SK-N-SH (cell line): ENCODE results near the gene LPCAT1. TPM values are rescaled to one million over a fixed set of nuclear protein-coding genes. Genes with fewer than 3 reads are reported as not detected.

Source experiments
- CTCF ChIA-PET: fragments of 300-600, 350-600 bp; formaldehyde crosslinking; extraction: SDS; loops from one replicate; lab custom pipeline; 2021; lab: Yijun Ruan, JAX
- POLR2A ChIA-PET: fragments of 350-600 bp; sonication (Branson Sonifier 250); formaldehyde crosslinking; extraction: SDS; loops from one replicate; lab custom pipeline; 2020; ENCODE audit warnings: antibody characterized with exemption, inconsistent platforms; lab: Yijun Ruan, JAX
- DNase-seq: peaks from one replicate; pipeline ENCODE4 v3.0.0; 2012
- H2AFZ ChIP-seq: fragments of 200-600 bp; sonication (generic); 2 replicates; pipeline ENCODE4 v1.8.1; 2016; ENCODE audit warnings: antibody characterized with exemption, mild to moderate bottlenecking, low read depth
- H3F3A ChIP-seq: fragments of 200-600 bp; sonication (generic); replicated peaks from 2 replicates; pipeline ENCODE3; 2016; ENCODE audit warnings: antibody characterized with exemption, mild to moderate bottlenecking; ENCODE audit not compliant: insufficient read depth
- H3K27ac ChIP-seq, 2 experiments: fragments of 200-500 bp in 1 of 2; fragments of 200-600 bp in 1 of 2; sonication (Bioruptor generic) in 1 of 2; sonication (generic), shearing (Covaris generic) in 1 of 2; 2 replicates each; pipeline versions ENCODE4 v1.5.1 to v1.6.1; 2014 to 2016; ENCODE audit warnings: low read depth in 2 of 2, inconsistent platforms in 1 of 2, low read length in 1 of 2, mild to moderate bottlenecking in 1 of 2, mixed read lengths in 1 of 2
- H3K27me3 ChIP-seq: fragments of 200-600 bp; sonication (generic), shearing (Covaris generic); 2 replicates; pipeline ENCODE4 v1.6.1; 2016; ENCODE audit warnings: mixed run types; ENCODE audit not compliant: insufficient read depth
- H3K36me3 ChIP-seq, 2 experiments: fragments of 200-500 bp in 1 of 2; fragments of 200-600 bp in 1 of 2; sonication (Bioruptor generic) in 1 of 2; sonication (generic) in 1 of 2; replicated peaks in 1 of 2; 2 replicates each; pipeline versions ENCODE3 to v1.5.1; 2014 to 2016; ENCODE audit warnings: low read length in 1 of 2, mild to moderate bottlenecking in 1 of 2; ENCODE audit not compliant: insufficient read depth in 2 of 2, control insufficient read depth in 1 of 2
- H3K4me1 ChIP-seq, 2 experiments: fragments of 200-500 bp in 1 of 2; fragments of 200-600 bp in 1 of 2; sonication (Bioruptor generic) in 1 of 2; sonication (generic), shearing (Covaris generic) in 1 of 2; 2 replicates each; pipeline versions ENCODE4 v1.5.1 to v1.6.1; 2014 to 2016; ENCODE audit warnings: low read depth in 1 of 2, low read length in 1 of 2, mixed run types in 1 of 2; ENCODE audit not compliant: insufficient read depth in 2 of 2, control insufficient read depth in 1 of 2
- H3K4me2 ChIP-seq: fragments of 200-600 bp; sonication (generic), shearing (Covaris generic); 2 replicates; pipeline ENCODE4 v1.6.1; 2017; ENCODE audit warnings: mixed run types
- H3K4me3 ChIP-seq, 2 experiments: fragments of 200-500 bp in 1 of 2; fragments of 200-600 bp in 1 of 2; sonication (Bioruptor generic) in 1 of 2; sonication (generic), shearing (Covaris generic) in 1 of 2; 2 replicates each; pipeline versions ENCODE4 v1.5.1 to v1.8.1; 2014 to 2016; ENCODE audit warnings: low read depth in 2 of 2, inconsistent platforms in 1 of 2, low read length in 1 of 2, mild to moderate bottlenecking in 1 of 2, mixed read lengths in 1 of 2, moderate library complexity in 1 of 2
- H3K79me2 ChIP-seq: fragments of 200-600 bp; sonication (generic); 2 replicates; pipeline ENCODE4 v1.8.1; 2017; ENCODE audit warnings: mild to moderate bottlenecking; ENCODE audit not compliant: insufficient read depth
- H3K9ac ChIP-seq: fragments of 200-600 bp; sonication (generic); 2 replicates; pipeline ENCODE4 v1.6.1; 2017; ENCODE audit warnings: mixed run types
- H3K9me2 ChIP-seq: fragments of 200-600 bp; sonication (generic); 2 replicates; pipeline ENCODE4 v1.6.1; 2017; ENCODE audit warnings: mixed run types
- H3K9me3 ChIP-seq: fragments of 200-600 bp; sonication (generic); 2 replicates; pipeline ENCODE4 v1.6.1; 2017; ENCODE audit warnings: mixed run types, mild to moderate bottlenecking, moderate library complexity
- H4K20me1 ChIP-seq: fragments of 200-600 bp; sonication (generic); 2 replicates; pipeline ENCODE4 v1.6.1; 2017; ENCODE audit warnings: mild to moderate bottlenecking, mixed run types; ENCODE audit not compliant: insufficient read depth
- CHD2 ChIP-seq: fragments of 150-350 bp; IDR thresholded peaks from 2 replicates; pipeline ENCODE4 v1.6.1; 2018; ENCODE audit warnings: low read length; ENCODE audit not compliant: partially characterized antibody
- FOXM1 ChIP-seq: IDR thresholded peaks from 2 replicates; pipeline ENCODE4 v1.4.0; 2012; ENCODE audit warnings: low read depth, mild to moderate bottlenecking
- JUND ChIP-seq: IDR thresholded peaks from 2 replicates; pipeline ENCODE4 v1.4.0; 2012
- NFIC ChIP-seq: IDR thresholded peaks from 2 replicates; pipeline ENCODE4 v1.4.0; 2012; ENCODE audit warnings: borderline replicate concordance
- RFX5 ChIP-seq: IDR thresholded peaks from 2 replicates; pipeline ENCODE4 v1.6.1; 2012; ENCODE audit warnings: mild to moderate bottlenecking, improper control_type of control experiment, low read length
- TAF1 ChIP-seq: IDR thresholded peaks from 2 replicates; pipeline ENCODE4 v1.6.1; 2012; ENCODE audit warnings: low read depth, mild to moderate bottlenecking, low read length, moderate library complexity, borderline replicate concordance
- TCF12 ChIP-seq: IDR thresholded peaks from 2 replicates; pipeline ENCODE4 v1.4.0; 2012
- USF2 ChIP-seq: fragments of 150-350 bp; IDR thresholded peaks from 2 replicates; pipeline ENCODE4 v1.6.1; 2017; ENCODE audit warnings: antibody characterized with exemption, low read length, low read depth, borderline replicate concordance
- WGBS: methylation state at CpG from one replicate; pipeline ENCODE4 v1.1.6; 2017; ENCODE audit warnings: low lambda C conversion rate; 5-methylcytosine and 5-hydroxymethylcytosine counted together
- polyA plus RNA-seq, 3 experiments: library from polyadenylated mRNA; depleted of rRNA; stranded (reverse); fragments of >200 nt; gene quantifications; 2 replicates each; pipeline ENCODE4 v1.2.3, GENCODE V29; 2012
- TF ChIP-seq, protein P1 (sequence below): fragments of 200-600 bp; sonication (generic); IDR thresholded peaks from 2 replicates; pipeline ENCODE4 v1.6.1; 2017; ENCODE audit warnings: antibody characterized with exemption, mild to moderate bottlenecking, moderate library complexity
- TF ChIP-seq, protein P2 (sequence below): IDR thresholded peaks from 2 replicates; pipeline ENCODE4 v1.4.0; 2012; ENCODE audit warnings: low read depth
- TF ChIP-seq, protein P3 (sequence below): IDR thresholded peaks from 2 replicates; pipeline ENCODE4 v1.4.0; 2012; ENCODE audit warnings: low read depth, borderline replicate concordance

The LPCAT1 gene
- polyA plus RNA-seq, 1 of the 3 experiments (the other 2 are of a cell fraction): 42.3 TPM

- H3K9me3 ChIP-seq: no peaks in the 10 kb centered on the region
- POLR2A ChIA-PET: interaction anchor here (0.8 kb wide), 1 partner anchor 12 kb away, joined by 4 read pairs; the partner anchor contains the start of gene LPCAT1
- H3K9ac ChIP-seq: no peak overlapping the region
- peaks cover 91% of the 10 kb centered on the region for H4K20me1 ChIP-seq
- no peaks in the 10 kb centered on the region for H3K9me2 ChIP-seq
- H3K4me3 ChIP-seq: no peak overlapping the region
- H3K27me3 ChIP-seq: no peaks in the 10 kb centered on the region
- WGBS: 72% methylated on average over 9 of the region's 21 CpGs
- no peak for TF ChIP-seq JUND
- TF ChIP-seq, protein P1, sequence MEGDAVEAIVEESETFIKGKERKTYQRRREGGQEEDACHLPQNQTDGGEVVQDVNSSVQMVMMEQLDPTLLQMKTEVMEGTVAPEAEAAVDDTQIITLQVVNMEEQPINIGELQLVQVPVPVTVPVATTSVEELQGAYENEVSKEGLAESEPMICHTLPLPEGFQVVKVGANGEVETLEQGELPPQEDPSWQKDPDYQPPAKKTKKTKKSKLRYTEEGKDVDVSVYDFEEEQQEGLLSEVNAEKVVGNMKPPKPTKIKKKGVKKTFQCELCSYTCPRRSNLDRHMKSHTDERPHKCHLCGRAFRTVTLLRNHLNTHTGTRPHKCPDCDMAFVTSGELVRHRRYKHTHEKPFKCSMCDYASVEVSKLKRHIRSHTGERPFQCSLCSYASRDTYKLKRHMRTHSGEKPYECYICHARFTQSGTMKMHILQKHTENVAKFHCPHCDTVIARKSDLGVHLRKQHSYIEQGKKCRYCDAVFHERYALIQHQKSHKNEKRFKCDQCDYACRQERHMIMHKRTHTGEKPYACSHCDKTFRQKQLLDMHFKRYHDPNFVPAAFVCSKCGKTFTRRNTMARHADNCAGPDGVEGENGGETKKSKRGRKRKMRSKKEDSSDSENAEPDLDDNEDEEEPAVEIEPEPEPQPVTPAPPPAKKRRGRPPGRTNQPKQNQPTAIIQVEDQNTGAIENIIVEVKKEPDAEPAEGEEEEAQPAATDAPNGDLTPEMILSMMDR: peak; percentile 23; the same call in 1 of the 2 replicates
- TF ChIP-seq, all 33 proteins: peak for 1
- DNase-seq: no peak
- Histone ChIP-seq H3K79me2 (peaks cover 73% of the 10 kb centered on the region), H3K4me1 (peaks cover 0 to 6% of the 10 kb centered on the region in 2 experiments; a peak in 2 of 4 replicates), H2AFZ (no peak overlapping the region), H3K27ac (no peak overlapping the region), H3K36me3 (peaks cover 0 to 33% of the 10 kb centered on the region in 2 experiments), H3K4me2 (no peak overlapping the region), H3F3A (no peaks in the 10 kb centered on the region)
- CTCF ChIA-PET: interaction anchor here (1.2 kb wide), 1 partner anchor 32 kb away, joined by 3 read pairs; no protein-coding TSS in a partner anchor
Observed at GRCh38 chr5:1511651-1512540, 11.9 kb downstream of the LPCAT1 start.

- H3K9me3 ChIP-seq: no peaks in the 10 kb centered on the region
- H3K4me3 ChIP-seq: no peak overlapping the region
- ChIA-PET CTCF (no interaction called here), POLR2A (no interaction called here)
- H3K4me1 ChIP-seq: no peaks in the 10 kb centered on the region; a peak in 1 of 4 replicates
- H3K9me2 ChIP-seq: no peaks in the 10 kb centered on the region
- H3K36me3 ChIP-seq: peaks cover 0 to 33% of the 10 kb centered on the region in 2 experiments
- peaks cover 75% of the 10 kb centered on the region for H3K79me2 ChIP-seq
- no peak overlapping the region for H3K9ac ChIP-seq
- peaks cover 91% of the 10 kb centered on the region for H4K20me1 ChIP-seq
- TF ChIP-seq USF2 (no peak), RFX5 (no peak), TAF1 (no peak), NFIC (no peak), CHD2 (no peak), FOXM1 (no peak), TCF12 (no peak)
- TF ChIP-seq, protein P2, sequence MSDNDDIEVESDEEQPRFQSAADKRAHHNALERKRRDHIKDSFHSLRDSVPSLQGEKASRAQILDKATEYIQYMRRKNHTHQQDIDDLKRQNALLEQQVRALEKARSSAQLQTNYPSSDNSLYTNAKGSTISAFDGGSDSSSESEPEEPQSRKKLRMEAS: no peak
- TF ChIP-seq, protein P3, sequence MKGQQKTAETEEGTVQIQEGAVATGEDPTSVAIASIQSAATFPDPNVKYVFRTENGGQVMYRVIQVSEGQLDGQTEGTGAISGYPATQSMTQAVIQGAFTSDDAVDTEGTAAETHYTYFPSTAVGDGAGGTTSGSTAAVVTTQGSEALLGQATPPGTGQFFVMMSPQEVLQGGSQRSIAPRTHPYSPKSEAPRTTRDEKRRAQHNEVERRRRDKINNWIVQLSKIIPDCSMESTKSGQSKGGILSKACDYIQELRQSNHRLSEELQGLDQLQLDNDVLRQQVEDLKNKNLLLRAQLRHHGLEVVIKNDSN: no peak
- no peaks in the 10 kb centered on the region for H3F3A ChIP-seq
- WGBS: 89% methylated on average over 14 of the region's 20 CpGs
- DNase-seq: no peak
- no peak overlapping the region for H3K27ac ChIP-seq
- no peak overlapping the region for H3K4me2 ChIP-seq
- no peak overlapping the region for H2AFZ ChIP-seq
- no peaks in the 10 kb centered on the region for H3K27me3 ChIP-seq
Observed at GRCh38 chr5:1511048-1511447, 12.7 kb downstream of the LPCAT1 start.
